ENCODE results near the gene COLEC12.

Gene COLEC12

DNA sequence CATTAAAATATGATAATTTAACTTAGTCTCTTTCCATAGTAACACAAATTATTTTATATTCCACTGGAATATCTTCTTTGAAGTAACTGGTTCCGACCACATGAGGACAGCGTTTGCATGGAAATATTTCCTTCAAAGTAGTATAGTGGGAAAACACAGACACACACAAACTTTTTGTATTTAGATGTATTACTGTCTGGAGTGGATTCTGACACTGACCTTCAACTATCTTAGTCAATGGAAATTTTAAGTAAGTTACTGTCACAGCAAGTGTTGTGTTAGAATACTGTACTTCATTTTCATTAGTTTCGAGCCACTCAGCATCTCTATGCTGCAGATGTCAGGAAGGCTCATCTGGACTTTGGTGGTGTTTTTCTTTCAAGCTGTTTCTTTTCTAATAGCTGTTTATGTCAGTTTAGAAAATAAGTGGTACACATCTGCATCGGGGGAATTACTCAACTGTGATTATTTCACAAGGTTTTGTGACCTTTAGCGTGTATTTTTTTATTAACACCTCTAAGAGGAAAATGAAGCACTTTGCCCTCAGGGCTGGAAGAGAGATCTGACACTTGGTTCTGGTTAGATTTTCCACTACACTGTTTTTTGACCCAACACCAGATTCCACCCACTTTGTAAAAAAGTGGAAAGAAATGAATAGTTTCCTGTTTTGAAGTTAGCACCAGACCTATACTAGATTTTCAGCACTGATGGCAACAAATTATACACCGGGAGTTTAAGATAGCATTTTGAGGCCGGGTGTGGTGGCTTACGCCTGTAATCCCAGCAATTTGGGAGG, 213.8 kb downstream of the COLEC12 start:
- DNase-seq (ENCODE audit: extremely low read depth, low read depth) = peak; percentile 16
- TF ChIP-seq, protein P1, sequence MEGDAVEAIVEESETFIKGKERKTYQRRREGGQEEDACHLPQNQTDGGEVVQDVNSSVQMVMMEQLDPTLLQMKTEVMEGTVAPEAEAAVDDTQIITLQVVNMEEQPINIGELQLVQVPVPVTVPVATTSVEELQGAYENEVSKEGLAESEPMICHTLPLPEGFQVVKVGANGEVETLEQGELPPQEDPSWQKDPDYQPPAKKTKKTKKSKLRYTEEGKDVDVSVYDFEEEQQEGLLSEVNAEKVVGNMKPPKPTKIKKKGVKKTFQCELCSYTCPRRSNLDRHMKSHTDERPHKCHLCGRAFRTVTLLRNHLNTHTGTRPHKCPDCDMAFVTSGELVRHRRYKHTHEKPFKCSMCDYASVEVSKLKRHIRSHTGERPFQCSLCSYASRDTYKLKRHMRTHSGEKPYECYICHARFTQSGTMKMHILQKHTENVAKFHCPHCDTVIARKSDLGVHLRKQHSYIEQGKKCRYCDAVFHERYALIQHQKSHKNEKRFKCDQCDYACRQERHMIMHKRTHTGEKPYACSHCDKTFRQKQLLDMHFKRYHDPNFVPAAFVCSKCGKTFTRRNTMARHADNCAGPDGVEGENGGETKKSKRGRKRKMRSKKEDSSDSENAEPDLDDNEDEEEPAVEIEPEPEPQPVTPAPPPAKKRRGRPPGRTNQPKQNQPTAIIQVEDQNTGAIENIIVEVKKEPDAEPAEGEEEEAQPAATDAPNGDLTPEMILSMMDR (IDR thresholded peaks at IDR 0.05; ENCODE audit: low read depth, low read length) = peak; percentile 67

DNA sequence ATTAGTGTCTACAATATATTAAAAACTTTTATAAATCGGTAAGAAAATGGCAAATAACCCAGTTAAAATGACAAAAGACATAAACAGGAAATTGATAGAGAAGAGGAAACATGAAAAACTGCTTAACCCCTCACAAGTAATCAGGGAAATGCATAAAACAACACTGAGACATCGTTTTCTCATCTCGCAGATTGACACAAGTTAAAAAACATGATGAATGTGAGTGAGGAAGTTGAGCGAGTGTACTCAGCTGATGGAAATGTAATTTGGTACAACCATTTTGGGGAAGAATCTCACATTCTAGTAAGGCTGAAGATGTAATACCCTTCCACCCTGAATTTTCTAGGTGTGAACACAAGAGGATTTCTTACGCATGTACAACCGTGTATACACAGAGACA, 214.7 kb downstream of the COLEC12 start:
- DNase-seq (ENCODE audit: extremely low read depth, low read depth) = no peak
- TF ChIP-seq, protein P1 (IDR thresholded peaks at IDR 0.05; ENCODE audit: low read depth, low read length) = no peak

DNA sequence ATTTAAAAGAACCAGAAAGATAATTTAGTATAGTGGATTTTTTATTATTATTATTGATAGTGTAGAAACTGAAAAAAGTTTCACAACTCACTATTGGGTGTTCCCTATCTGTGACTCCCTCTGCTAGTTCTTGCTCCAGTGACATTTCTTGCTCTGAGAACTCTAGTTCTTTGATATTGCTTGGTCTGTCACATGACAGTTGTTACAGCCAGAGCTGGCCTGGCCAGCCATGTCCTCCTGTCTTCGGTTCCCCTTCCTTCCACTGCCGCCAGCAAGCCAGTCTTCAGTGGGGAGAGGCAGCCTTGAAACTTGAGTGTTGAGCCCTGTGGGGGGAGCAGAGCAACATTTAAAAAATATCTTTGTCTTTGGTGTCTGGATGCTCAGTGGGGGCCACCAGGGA, 225.0 kb downstream of the COLEC12 start:
- TF ChIP-seq, protein P1 (IDR thresholded peaks at IDR 0.05; ENCODE audit: low read depth, low read length) = no peak
- no peak for DNase-seq (ENCODE audit: extremely low read depth, low read depth)

DNA sequence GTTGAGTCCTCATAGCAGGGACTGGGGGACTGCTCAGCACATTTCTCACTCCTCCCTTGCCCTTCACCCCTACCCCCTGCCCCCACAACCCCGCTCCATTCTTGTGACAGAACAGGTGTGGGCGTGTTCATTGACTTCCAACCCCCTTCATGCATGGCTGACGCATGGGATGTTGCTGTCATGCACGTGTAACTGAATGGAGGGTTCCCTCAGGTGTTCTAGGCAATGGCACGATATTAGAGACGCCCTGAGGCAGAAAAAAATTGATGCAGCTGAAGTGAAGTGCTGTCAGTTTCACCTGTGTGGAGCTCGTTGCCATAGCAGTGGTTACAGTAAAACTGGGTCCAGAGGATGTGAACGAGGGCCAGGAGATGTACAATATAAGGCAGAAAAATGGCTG, 226.2 kb downstream of the COLEC12 start:
- TF ChIP-seq, protein P1 (IDR thresholded peaks at IDR 0.05; ENCODE audit: low read depth, low read length) = no peak
- no peak for DNase-seq (ENCODE audit: extremely low read depth, low read depth)

DNA sequence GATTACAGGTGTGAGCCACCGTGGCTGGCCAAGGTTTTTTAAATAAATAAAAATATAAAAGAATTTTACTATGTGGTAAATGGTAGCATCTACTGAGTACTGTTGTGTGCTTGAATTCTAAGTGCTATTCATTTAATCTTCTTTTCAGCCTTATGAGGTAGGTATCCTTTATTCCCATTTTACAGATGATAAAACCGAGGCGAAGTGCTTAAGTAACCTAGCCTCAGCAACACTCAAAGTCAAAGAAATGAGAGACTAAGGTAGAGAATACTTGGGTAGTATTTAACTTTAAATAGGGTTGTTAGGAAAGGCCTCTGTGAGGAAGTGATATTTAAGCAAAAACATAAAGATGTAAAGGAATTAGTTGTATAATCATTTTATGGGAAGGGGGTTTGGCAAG, 227.0 kb downstream of the COLEC12 start:
- DNase-seq (ENCODE audit: extremely low read depth, low read depth) = no peak
- TF ChIP-seq, protein P1 (IDR thresholded peaks at IDR 0.05; ENCODE audit: low read depth, low read length) = no peak

DNA sequence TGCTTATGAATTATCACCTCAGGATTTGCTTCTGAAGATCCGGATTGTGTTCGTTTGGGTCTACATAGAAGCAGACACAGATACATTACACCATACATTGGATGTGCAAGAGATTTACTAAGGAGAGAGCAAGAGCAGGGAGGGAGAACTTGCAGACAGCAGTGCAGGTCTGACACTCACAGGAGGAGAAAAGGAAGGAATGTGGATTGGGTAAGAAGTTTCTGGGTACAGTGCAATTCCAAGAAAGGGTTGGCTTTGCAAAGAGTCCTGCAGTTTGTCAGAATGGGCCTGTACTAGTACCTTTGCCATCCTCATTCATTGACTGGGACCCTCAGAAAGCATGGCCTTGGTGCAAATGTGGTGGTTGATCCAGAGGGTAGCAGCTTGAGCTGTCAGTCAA, 227.9 kb downstream of the COLEC12 start:
- TF ChIP-seq, protein P1 (IDR thresholded peaks at IDR 0.05; ENCODE audit: low read depth, low read length) = no peak
- no peak for DNase-seq (ENCODE audit: extremely low read depth, low read depth)

DNA sequence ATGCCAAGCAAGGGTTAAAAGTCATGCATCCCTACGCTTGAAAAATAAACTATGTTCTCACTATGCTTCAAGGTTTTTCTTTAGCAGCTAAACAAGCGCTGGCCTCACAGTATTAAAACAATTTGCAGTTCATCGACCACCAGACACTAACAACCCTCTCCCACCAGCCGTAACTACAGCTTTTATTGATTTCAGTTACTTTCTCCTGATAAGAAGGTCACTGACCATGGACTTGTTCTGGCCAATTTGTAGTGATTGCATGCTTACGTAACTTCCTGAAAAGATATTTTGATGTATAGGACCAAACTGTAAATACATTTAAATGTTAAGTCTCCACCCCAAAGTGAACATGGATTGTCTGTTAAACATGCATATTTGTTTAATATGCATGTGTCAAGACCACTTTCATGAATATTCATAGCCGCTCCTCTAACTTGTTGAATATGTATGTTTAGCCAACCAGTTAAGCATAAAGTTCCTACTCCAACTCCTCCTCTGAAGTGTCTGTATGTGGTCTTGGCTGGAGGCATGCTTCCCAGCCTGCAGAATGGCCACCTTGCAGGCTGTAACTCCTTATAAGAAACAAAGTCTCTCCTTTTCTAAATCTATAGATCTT, 230.9 kb downstream of the COLEC12 start:
- no peak for DNase-seq (ENCODE audit: extremely low read depth, low read depth)
- TF ChIP-seq, protein P1 (IDR thresholded peaks at IDR 0.05; ENCODE audit: low read depth, low read length) = no peak
